OCI-LY1 (cell line): Measurements from ENCODE around the gene NUTM2A.
"Not testable (repeated sequence)": the region's sequence is repeated elsewhere in the genome, so short reads cannot be mapped to it uniquely, and the experiment has no call there.

Experiments
- H2AFZ ChIP-seq: fragments of 200-600 bp; sonication (generic), shearing (Covaris generic); 2 replicates; pipeline ENCODE4 v1.6.0; 2014; ENCODE audit warnings: antibody characterized with exemption, mild to moderate bottlenecking, low read length
- H3F3A ChIP-seq: fragments of 200-600 bp; sonication (generic), shearing (Covaris generic); 2 replicates; pipeline ENCODE4 v1.6.0; 2014; ENCODE audit warnings: mild to moderate bottlenecking, antibody characterized with exemption, low read length, moderate library complexity; ENCODE audit not compliant: insufficient read depth
- H3K27ac ChIP-seq: fragments of 200-600 bp; sonication (generic); 2 replicates; pipeline ENCODE4 v1.5.1; 2014; ENCODE audit warnings: low read length, mixed run types, mild to moderate bottlenecking, low read depth; ENCODE audit not compliant: poor library complexity, severe bottlenecking
- H3K27me3 ChIP-seq: fragments of 200-600 bp; sonication (generic); 2 replicates; pipeline ENCODE4 v1.6.0; 2014; ENCODE audit warnings: antibody characterized with exemption, mild to moderate bottlenecking, low read length, moderate library complexity; ENCODE audit not compliant: insufficient read depth
- H3K36me3 ChIP-seq: fragments of 200-600 bp; sonication (generic); 2 replicates; pipeline ENCODE4 v1.6.1; 2014; ENCODE audit warnings: mild to moderate bottlenecking, antibody characterized with exemption, low read length, moderate library complexity, mixed read lengths; ENCODE audit not compliant: insufficient read depth
- H3K4me1 ChIP-seq: fragments of 200-600 bp; sonication (generic); 2 replicates; pipeline ENCODE4 v1.5.1; 2014; ENCODE audit warnings: mild to moderate bottlenecking, low read length, moderate library complexity; ENCODE audit not compliant: insufficient read depth, severe bottlenecking
- H3K4me2 ChIP-seq: fragments of 200-600 bp; sonication (generic), shearing (Covaris generic); 2 replicates; pipeline ENCODE4 v1.6.1; 2014; ENCODE audit warnings: low read length
- H3K4me3 ChIP-seq: fragments of 200-600 bp; sonication (generic); 2 replicates; pipeline ENCODE4 v1.5.1; 2014; ENCODE audit warnings: low read length, low read depth, mild to moderate bottlenecking, mixed read lengths; ENCODE audit not compliant: poor library complexity, severe bottlenecking
- H3K79me2 ChIP-seq: fragments of 200-600 bp; shearing (Covaris generic); 2 replicates; pipeline ENCODE4 v1.6.1; 2016; ENCODE audit warnings: mixed run types, low read length, mixed read lengths; ENCODE audit not compliant: insufficient read depth
- H3K9ac ChIP-seq: fragments of 200-600 bp; sonication (generic), shearing (Covaris generic); 2 replicates; pipeline ENCODE4 v1.6.1; 2014; ENCODE audit warnings: mild to moderate bottlenecking, low read length, mixed read lengths
- H3K9me2 ChIP-seq: fragments of 200-600 bp; sonication (generic), shearing (Covaris generic); 2 replicates; pipeline ENCODE4 v1.6.1; 2014; ENCODE audit warnings: low read depth, mild to moderate bottlenecking, low read length, mixed read lengths
- H3K9me3 ChIP-seq: fragments of 200-600 bp; shearing (Covaris generic); 2 replicates; pipeline ENCODE4 v1.6.1; 2014; ENCODE audit warnings: low read length, mixed read lengths
- H4K20me1 ChIP-seq: fragments of 200-600 bp; sonication (generic), shearing (Covaris generic); 2 replicates; pipeline ENCODE4 v1.6.0; 2016; ENCODE audit warnings: mild to moderate bottlenecking, low read length; ENCODE audit not compliant: insufficient read depth

The NUTM2A gene

DNA sequence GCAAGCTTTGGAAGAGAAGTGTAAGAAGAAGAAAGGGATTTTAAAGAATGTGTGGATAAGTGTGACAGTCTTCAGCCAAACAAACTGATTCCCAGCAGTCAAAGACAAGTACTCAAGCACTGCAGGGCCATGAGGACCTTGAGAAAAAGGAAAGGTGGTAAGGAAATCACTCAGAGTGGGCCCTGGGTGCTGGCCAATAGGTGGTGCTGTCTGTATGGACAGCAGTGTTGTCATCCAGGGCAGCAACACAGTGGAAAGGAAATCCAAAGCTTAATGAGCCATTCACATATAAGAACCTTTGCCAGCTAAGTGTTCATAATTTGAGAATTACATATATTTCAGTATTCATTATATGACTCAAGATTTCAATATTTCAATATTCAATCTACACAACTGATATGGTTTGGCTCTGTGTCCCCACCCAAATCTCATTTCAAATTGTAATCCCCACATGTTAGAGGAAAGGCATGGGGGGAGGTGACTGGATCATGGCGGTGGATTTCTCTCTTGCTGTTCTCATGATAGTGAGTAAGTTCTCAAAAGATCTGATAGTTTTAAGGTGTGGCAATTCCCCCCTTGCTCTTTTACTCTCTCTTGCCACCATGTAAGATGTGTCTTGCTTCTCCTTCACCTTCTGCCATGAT is 55.6 kb downstream of the NUTM2A start:
- not testable (repeated sequence) for H3K9ac ChIP-seq, H3F3A ChIP-seq, H3K9me3 ChIP-seq, H3K27me3 ChIP-seq, H3K79me2 ChIP-seq, H3K4me1 ChIP-seq, H3K36me3 ChIP-seq, H4K20me1 ChIP-seq, H3K27ac ChIP-seq, H3K4me3 ChIP-seq, H2AFZ ChIP-seq, H3K4me2 ChIP-seq, H3K9me2 ChIP-seq
